ENCODE results near the gene KRR1. TPM values are rescaled to one million over a fixed set of nuclear protein-coding genes. Genes with fewer than 3 reads are reported as not detected.

KRR1 gene
- polyA plus RNA-seq, 1 of the 3 experiments (the other 2 are of a cell fraction) = 13.8 TPM

GRCh38 chr12:75491169-75491568, 20.2 kb downstream of the KRR1 start:
- 77% methylated on average over 2 of the region's 2 CpGs for WGBS (ENCODE audit: low lambda C conversion rate)
- ChIA-PET CTCF (no interaction called here), POLR2A (no interaction called here)
- Histone ChIP-seq H3K9me3 (no peaks in the 10 kb centered on the region), H3K36me3 (replicated peaks in 1 of 2; ENCODE audit: control insufficient read depth in 1 of 2, insufficient read depth in 2 of 2, low read length in 1 of 2) (peaks cover 27 to 66% of the 10 kb centered on the region in 2 experiments), H3K4me3 (ENCODE audit: low read depth in 2 of 2, low read length in 1 of 2) (no peak overlapping the region), H3K27me3 (ENCODE audit: insufficient read depth) (no peaks in the 10 kb centered on the region), H3F3A (replicated peaks; ENCODE audit: insufficient read depth) (peaks cover 53% of the 10 kb centered on the region), H3K9ac (no peak overlapping the region), H3K9me2 (no peaks in the 10 kb centered on the region), H4K20me1 (ENCODE audit: insufficient read depth) (no peaks in the 10 kb centered on the region), H3K4me1 (ENCODE audit: control insufficient read depth in 1 of 2, insufficient read depth in 2 of 2, low read depth in 1 of 2, low read length in 1 of 2) (peaks cover 0 to 27% of the 10 kb centered on the region in 2 experiments; a peak in 3 of 4 replicates), H3K79me2 (ENCODE audit: insufficient read depth) (peaks cover 77% of the 10 kb centered on the region), H3K27ac (ENCODE audit: low read depth in 2 of 2, low read length in 1 of 2) (no peak overlapping the region), H3K4me2 (no peak overlapping the region), H2AFZ (ENCODE audit: low read depth) (no peak overlapping the region)
- no peak for TF ChIP-seq MAX (IDR thresholded peaks at IDR 0.05; ENCODE audit: low read depth)
- TF ChIP-seq PBX3 (IDR thresholded peaks at IDR 0.05) = no peak
- TF ChIP-seq RCOR1 (IDR thresholded peaks at IDR 0.05; ENCODE audit: low read length) = no peak
- no peak for TF ChIP-seq FOXJ3 (CRISPR knock-in tag; IDR thresholded peaks at IDR 0.05)
- no peak for TF ChIP-seq REST (IDR thresholded peaks at IDR 0.05; ENCODE audit: low read depth, low read length)
- no peak for TF ChIP-seq USF2 (IDR thresholded peaks at IDR 0.05; ENCODE audit: borderline replicate concordance, low read depth, low read length)
- no peak for TF ChIP-seq USF1 (IDR thresholded peaks at IDR 0.05; ENCODE audit: borderline replicate concordance, low read depth)
- no peak for TF ChIP-seq JUND (IDR thresholded peaks at IDR 0.05)
- TF ChIP-seq TAF1 (IDR thresholded peaks at IDR 0.05; ENCODE audit: borderline replicate concordance, low read depth, low read length) = no peak
- no peak for TF ChIP-seq NRF1 (IDR thresholded peaks at IDR 0.05; ENCODE audit: low read depth, low read length)
- no peak for TF ChIP-seq TEAD4 (IDR thresholded peaks at IDR 0.05; ENCODE audit: borderline replicate concordance, insufficient read depth)
- DNase-seq = no peak

All from SK-N-SH (cell line).